ENCODE measurements around the gene ILKAP.

Gene ILKAP

DNA sequence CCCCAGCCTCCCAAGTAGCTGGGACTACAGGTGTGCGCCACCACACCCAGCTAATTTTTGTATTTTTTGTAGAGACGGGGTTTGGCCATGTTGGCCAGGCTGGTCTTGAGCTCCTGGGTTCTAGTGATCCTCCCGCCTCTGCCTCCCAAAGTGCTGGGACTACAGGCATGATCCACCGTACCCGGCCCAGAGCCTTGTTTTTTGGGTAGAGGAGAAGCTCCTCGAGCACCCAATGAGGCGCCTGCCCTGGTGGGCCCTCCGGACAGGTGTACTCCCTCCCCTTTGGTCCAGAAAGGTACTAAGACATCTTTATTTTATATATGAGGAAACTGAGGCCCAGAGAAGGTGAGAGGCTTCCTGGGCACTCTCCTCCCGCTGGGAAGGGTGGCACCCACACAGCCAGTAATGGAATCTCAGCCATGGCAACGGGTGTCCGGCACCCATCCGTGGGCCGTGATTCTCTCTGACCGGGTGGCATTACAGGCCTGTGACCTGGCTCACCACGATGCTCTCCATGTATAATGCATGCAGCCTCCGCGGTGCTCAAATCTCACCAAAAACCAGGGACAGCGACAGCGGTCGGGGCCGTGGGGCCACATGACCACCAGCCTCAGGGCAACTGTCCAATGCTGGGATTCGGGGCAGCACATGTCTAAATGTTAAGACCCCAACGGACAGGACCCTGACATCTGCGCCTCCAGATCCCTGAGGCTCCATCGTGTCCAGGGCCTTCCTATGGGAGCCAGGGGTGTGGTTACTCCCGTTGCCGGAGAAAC is 81.8 kb downstream of the ILKAP start:
- no peak for DNase-seq

DNA sequence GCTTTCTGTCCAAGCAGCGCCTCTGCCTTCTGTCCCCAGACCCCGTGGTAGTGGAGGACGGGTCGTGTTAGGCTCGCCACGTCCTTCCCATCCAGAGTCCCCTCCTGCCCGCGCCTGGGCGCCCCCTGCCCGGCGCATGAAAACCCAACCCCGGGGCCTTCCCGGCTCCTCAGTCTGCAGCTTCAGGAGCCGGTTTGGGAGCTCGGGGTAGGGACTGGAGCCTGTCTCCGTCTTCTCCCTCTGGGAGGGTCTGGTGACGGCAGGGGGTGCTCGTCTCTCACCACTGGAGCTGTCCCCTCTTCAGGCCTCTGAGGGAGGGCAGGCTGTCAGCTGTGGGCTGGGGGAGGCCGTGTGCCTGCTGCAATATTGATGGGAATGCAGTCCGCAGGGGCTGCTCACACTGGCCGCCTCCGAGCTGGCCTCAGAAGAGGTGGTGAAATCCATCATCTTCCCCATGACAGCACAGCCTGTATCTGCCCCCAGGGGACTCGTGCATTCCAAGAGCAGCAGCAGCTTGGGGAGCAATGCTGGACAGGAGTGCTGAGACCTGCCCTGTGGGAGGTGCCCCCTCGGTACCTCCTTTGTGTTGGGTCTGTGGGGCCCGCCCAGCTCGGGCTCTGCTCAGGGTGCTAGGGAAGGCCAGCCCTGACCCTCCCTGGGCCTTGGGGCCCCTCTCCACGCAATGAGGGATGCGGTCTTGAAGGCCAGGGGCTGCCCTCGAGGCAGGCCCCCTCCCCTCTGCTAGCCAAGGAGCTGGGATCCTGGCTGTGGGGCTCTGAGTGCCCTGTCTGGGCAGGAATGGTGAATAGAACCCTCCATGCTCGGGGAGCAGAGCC is 82.8 kb downstream of the ILKAP start:
- no peak for DNase-seq

Measured in NCI-H774 (cell line).